Non-pigmented ciliary epithelial cell (primary cell): ENCODE data around the gene NHSL2.
"Not testable (repeated sequence)": the region's sequence is repeated elsewhere in the genome, so short reads cannot be mapped to it uniquely, and the experiment has no call there.

Experiments
- DNase-seq: peaks from one replicate; pipeline ENCODE4 v3.0.0-alpha.2; 2010; ENCODE audit warnings: low read depth

The NHSL2 gene

GRCh38 chrX:72043636-72044035 is 133.0 kb downstream of the NHSL2 start:
- no peak for DNase-seq

GRCh38 chrX:72045141-72045540 is 134.5 kb downstream of the NHSL2 start:
- DNase-seq: no peak

GRCh38 chrX:72045552-72046277 is 135.1 kb downstream of the NHSL2 start:
- DNase-seq: no peak

- DNase-seq: no peak
Observed at GRCh38 chrX:72046447-72046846, 135.8 kb downstream of the NHSL2 start.

- DNase-seq: no peak
Observed at GRCh38 chrX:72048510-72049455, 138.1 kb downstream of the NHSL2 start.

GRCh38 chrX:72050011-72050410 is 139.4 kb downstream of the NHSL2 start:
- no peak for DNase-seq

- no peak for DNase-seq
Observed at GRCh38 chrX:72051589-72051988, 140.9 kb downstream of the NHSL2 start.

GRCh38 chrX:72052415-72053090 is 141.9 kb downstream of the NHSL2 start:
- DNase-seq: no peak

GRCh38 chrX:72053508-72053907 is 142.9 kb downstream of the NHSL2 start:
- DNase-seq: no peak

GRCh38 chrX:72054779-72055489 is 144.3 kb downstream of the NHSL2 start:
- DNase-seq: no peak

- DNase-seq: no peak
Observed at GRCh38 chrX:72057331-72057730, 146.7 kb downstream of the NHSL2 start.

GRCh38 chrX:72057849-72058248 is 147.2 kb downstream of the NHSL2 start:
- DNase-seq: no peak

GRCh38 chrX:72058346-72058745 is 147.7 kb downstream of the NHSL2 start:
- not testable (repeated sequence) for DNase-seq

- DNase-seq: no peak
Observed at GRCh38 chrX:72060196-72060920, 149.7 kb downstream of the NHSL2 start.

- no peak for DNase-seq
Observed at GRCh38 chrX:72060921-72061490, 150.4 kb downstream of the NHSL2 start.

GRCh38 chrX:72062916-72063315 is 152.3 kb downstream of the NHSL2 start:
- DNase-seq: no peak

GRCh38 chrX:72069350-72070160 is 158.9 kb downstream of the NHSL2 start:
- no peak for DNase-seq

- no peak for DNase-seq
Observed at GRCh38 chrX:72071213-72071612, 160.6 kb downstream of the NHSL2 start.

- DNase-seq: no peak
Observed at GRCh38 chrX:72073633-72074032, 163.0 kb downstream of the NHSL2 start.

- no peak for DNase-seq
Observed at GRCh38 chrX:72078411-72078810, 167.8 kb downstream of the NHSL2 start.
